ENCODE data around the gene HCRTR2. TPM values are rescaled to one million over a fixed set of nuclear protein-coding genes. Genes with fewer than 3 reads are reported as not detected.

The HCRTR2 gene
- total RNA-seq, 2 experiments from 2014 or later = not detected

DNA sequence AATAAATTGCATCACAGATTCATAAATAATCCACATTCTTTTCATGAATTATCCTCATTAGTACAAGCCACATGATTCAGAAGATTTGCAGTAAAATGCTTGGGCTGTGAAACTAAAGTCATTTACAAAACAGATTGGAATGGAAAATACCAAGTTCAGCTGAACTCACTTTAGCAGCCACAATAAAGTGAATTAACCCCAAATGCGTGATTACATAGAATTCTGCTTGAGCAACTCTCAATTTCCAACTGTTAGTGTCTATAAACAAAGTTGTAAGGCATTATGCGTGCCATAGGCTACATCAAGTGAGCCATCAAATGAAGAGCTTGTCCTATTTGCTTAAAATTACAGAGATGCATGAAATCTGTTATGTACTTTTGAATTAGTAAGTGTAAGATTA, 92.6 kb downstream of the HCRTR2 start:
- no peaks in the 10 kb centered on the region for H3K27me3 Mint-ChIP-seq
- TF ChIP-seq, protein P1, sequence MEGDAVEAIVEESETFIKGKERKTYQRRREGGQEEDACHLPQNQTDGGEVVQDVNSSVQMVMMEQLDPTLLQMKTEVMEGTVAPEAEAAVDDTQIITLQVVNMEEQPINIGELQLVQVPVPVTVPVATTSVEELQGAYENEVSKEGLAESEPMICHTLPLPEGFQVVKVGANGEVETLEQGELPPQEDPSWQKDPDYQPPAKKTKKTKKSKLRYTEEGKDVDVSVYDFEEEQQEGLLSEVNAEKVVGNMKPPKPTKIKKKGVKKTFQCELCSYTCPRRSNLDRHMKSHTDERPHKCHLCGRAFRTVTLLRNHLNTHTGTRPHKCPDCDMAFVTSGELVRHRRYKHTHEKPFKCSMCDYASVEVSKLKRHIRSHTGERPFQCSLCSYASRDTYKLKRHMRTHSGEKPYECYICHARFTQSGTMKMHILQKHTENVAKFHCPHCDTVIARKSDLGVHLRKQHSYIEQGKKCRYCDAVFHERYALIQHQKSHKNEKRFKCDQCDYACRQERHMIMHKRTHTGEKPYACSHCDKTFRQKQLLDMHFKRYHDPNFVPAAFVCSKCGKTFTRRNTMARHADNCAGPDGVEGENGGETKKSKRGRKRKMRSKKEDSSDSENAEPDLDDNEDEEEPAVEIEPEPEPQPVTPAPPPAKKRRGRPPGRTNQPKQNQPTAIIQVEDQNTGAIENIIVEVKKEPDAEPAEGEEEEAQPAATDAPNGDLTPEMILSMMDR (IDR thresholded peaks at IDR 0.05) = no peak
- H3K4me3 Mint-ChIP-seq = no peak overlapping the region
- Histone ChIP-seq H3K9me3 (ENCODE audit: control insufficient read depth in 1 of 2, insufficient read depth in 1 of 2, low read length in 2 of 2) (peaks cover 3 to 5% of the 10 kb centered on the region in 2 experiments), H3K36me3 (ENCODE audit: insufficient read depth, low read length) (no peaks in the 10 kb centered on the region), H3K27ac (ENCODE audit: low read depth in 1 of 2, low read length in 2 of 2) (no peak overlapping the region), H3K4me3 (ENCODE audit: low read length) (no peak overlapping the region), H3K27me3 (ENCODE audit: control insufficient read depth in 1 of 2, insufficient read depth in 2 of 2, low read length in 2 of 2) (no peaks in the 10 kb centered on the region), H3K4me1 (ENCODE audit: insufficient read depth, low read length) (no peaks in the 10 kb centered on the region)
- H3K36me3 Mint-ChIP-seq (ENCODE audit: low read depth) = no peaks in the 10 kb centered on the region
- POLR2A ChIA-PET = no interaction called here
- ATAC-seq (ENCODE audit: poor library complexity) (no peak), DNase-seq (no peak)
- CTCF ChIA-PET = no interaction called here
- no peak overlapping the region for H3K27ac Mint-ChIP-seq
- H3K4me1 Mint-ChIP-seq (ENCODE audit: low read depth) = no peaks in the 10 kb centered on the region
- intact Hi-C loops (cut with DNase I, micrococcal nuclease) = no loop called here
- peaks cover 3% of the 10 kb centered on the region for H3K9me3 Mint-ChIP-seq

DNA sequence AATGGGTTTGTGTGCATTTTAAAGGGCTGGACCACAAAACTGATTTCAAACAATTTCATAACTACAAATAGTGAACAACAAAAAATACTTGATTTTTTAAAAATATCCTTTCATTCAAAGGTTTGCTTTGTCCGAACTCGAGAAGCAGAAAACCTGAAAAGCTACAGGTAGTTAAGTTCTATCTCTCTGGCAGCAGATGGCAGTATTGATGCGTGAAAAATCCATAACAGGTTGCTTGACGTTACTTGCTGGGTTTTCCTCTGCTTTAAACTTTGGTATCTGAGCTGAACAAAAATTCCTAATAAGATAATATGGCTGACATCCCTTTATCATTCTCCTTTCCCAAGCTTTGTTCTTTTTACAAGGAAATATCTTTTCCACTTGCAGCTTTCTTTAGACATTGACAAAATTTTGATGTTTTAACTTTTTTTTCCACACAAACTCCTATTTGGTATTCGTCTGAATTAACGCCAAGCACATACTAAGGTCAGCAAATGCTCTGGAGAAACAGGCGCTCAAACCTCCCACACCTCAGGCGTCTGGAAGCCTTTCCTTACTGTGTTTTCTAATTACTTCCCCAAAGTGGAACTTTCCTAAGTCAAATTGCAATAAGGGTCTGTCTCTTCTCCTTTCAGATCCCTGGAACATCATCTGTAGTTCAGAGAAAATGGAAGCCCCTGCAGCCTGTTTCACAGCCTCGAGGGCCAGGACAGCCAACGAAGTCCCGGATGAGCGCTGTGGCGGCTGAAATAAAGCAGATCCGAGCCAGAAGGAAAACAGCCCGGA, 102.6 kb downstream of the HCRTR2 start:
- Mint-ChIP-seq H3K9me3 (peaks cover 8% of the 10 kb centered on the region), H3K27ac (no peak overlapping the region), H3K27me3 (no peaks in the 10 kb centered on the region), H3K4me3 (no peak overlapping the region), H3K4me1 (ENCODE audit: low read depth) (no peaks in the 10 kb centered on the region), H3K36me3 (ENCODE audit: low read depth) (no peaks in the 10 kb centered on the region)
- Histone ChIP-seq H3K4me1 (ENCODE audit: insufficient read depth, low read length) (no peaks in the 10 kb centered on the region), H3K36me3 (ENCODE audit: insufficient read depth, low read length) (no peaks in the 10 kb centered on the region), H3K27me3 (ENCODE audit: control insufficient read depth in 1 of 2, insufficient read depth in 2 of 2, low read length in 2 of 2) (no peaks in the 10 kb centered on the region), H3K9me3 (ENCODE audit: control insufficient read depth in 1 of 2, insufficient read depth in 1 of 2, low read length in 2 of 2) (peaks cover 0 to 3% of the 10 kb centered on the region in 2 experiments), H3K4me3 (ENCODE audit: low read length) (no peak overlapping the region), H3K27ac (ENCODE audit: low read depth in 1 of 2, low read length in 2 of 2) (no peak overlapping the region)
- no peak for ATAC-seq (ENCODE audit: poor library complexity)
- intact Hi-C loops (cut with DNase I, micrococcal nuclease) = no loop called here
- POLR2A ChIA-PET = no interaction called here
- CTCF ChIA-PET = no interaction called here
- TF ChIP-seq, protein P1 (IDR thresholded peaks at IDR 0.05) = no peak
- no peak for DNase-seq

DNA sequence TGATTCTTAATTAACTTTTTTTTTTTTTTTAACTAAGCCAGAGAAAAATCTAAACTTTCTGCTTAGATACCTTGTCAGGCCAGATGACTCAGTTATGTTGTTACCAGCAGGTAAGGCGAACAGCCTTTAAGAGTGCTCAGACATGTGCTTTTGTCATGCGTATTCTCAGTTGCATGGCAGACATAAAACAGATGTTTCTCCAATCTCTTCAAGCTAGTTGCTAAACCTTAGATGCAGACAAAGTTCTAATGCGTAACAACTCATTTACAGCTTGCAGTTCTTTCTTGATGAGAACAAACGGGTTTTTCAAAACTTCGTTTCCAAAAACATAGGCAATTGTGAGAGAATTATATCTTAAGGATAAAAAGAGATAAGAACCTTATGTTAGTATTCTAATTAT, 103.3 kb downstream of the HCRTR2 start:
- ATAC-seq (ENCODE audit: poor library complexity) (no peak), DNase-seq (no peak)
- Mint-ChIP-seq H3K4me1 (ENCODE audit: low read depth) (no peaks in the 10 kb centered on the region), H3K36me3 (ENCODE audit: low read depth) (no peaks in the 10 kb centered on the region), H3K27me3 (no peaks in the 10 kb centered on the region), H3K27ac (no peak overlapping the region), H3K9me3 (peaks cover 8% of the 10 kb centered on the region), H3K4me3 (no peak overlapping the region)
- Histone ChIP-seq H3K36me3 (ENCODE audit: insufficient read depth, low read length) (no peaks in the 10 kb centered on the region), H3K27me3 (ENCODE audit: control insufficient read depth in 1 of 2, insufficient read depth in 2 of 2, low read length in 2 of 2) (no peaks in the 10 kb centered on the region), H3K27ac (ENCODE audit: low read depth in 1 of 2, low read length in 2 of 2) (no peak overlapping the region), H3K4me3 (ENCODE audit: low read length) (no peak overlapping the region), H3K4me1 (ENCODE audit: insufficient read depth, low read length) (no peaks in the 10 kb centered on the region), H3K9me3 (ENCODE audit: control insufficient read depth in 1 of 2, insufficient read depth in 1 of 2, low read length in 2 of 2) (peaks cover 0 to 3% of the 10 kb centered on the region in 2 experiments)
- TF ChIP-seq, protein P1 (IDR thresholded peaks at IDR 0.05) = no peak
- ChIA-PET CTCF (no interaction called here), POLR2A (no interaction called here)
- intact Hi-C loops (cut with DNase I, micrococcal nuclease) = no loop called here

All from CD4-positive, alpha-beta T cell (primary cell).